Activated naive CD4-positive, alpha-beta T cell treated with anti-CD3 and anti-CD28 coated beads, Interleukin-2, amount 50 U/mL, for 24 hours (primary cell): ENCODE data around the gene NOX5.

Source experiments
- H3K27ac Mint-ChIP-seq: one replicate; pipeline ENCODE4 v1.8.0; 2021; ENCODE audit warnings: mild to moderate bottlenecking, mixed read lengths
- H3K27me3 Mint-ChIP-seq: one replicate; pipeline ENCODE4 v1.8.0; 2021; ENCODE audit warnings: mixed read lengths
- H3K36me3 Mint-ChIP-seq: one replicate; pipeline ENCODE4 v1.8.0; 2021; ENCODE audit warnings: mixed read lengths
- H3K4me1 Mint-ChIP-seq: one replicate; pipeline ENCODE4 v1.8.0; 2021; ENCODE audit warnings: mixed read lengths
- H3K4me3 Mint-ChIP-seq: one replicate; pipeline ENCODE4 v1.8.0; 2021; ENCODE audit warnings: mild to moderate bottlenecking, mixed read lengths
- H3K9me3 Mint-ChIP-seq: one replicate; pipeline ENCODE4 v1.8.0; 2021; ENCODE audit warnings: mixed read lengths

Gene NOX5

GRCh38 chr15:69072906-69073305 is 58.4 kb downstream of the NOX5 start:
- H3K4me1 Mint-ChIP-seq = peaks cover 8% of the 10 kb centered on the region
- H3K4me3 Mint-ChIP-seq = no peak overlapping the region
- peaks cover 32% of the 10 kb centered on the region for H3K27me3 Mint-ChIP-seq
- no peaks in the 10 kb centered on the region for H3K36me3 Mint-ChIP-seq
- H3K9me3 Mint-ChIP-seq = no peaks in the 10 kb centered on the region
- H3K27ac Mint-ChIP-seq = no peak overlapping the region

- Mint-ChIP-seq H3K27ac (no peak overlapping the region), H3K4me3 (no peak overlapping the region), H3K9me3 (no peaks in the 10 kb centered on the region), H3K36me3 (no peaks in the 10 kb centered on the region), H3K27me3 (peaks cover 32% of the 10 kb centered on the region), H3K4me1 (peaks cover 8% of the 10 kb centered on the region)
These were observed 59.7 kb downstream of the NOX5 start for GRCh38 chr15:69074001-69074842.

- Mint-ChIP-seq H3K27ac (peak overlapping the region; percentile 4), H3K4me3 (no peak overlapping the region), H3K9me3 (no peaks in the 10 kb centered on the region), H3K27me3 (peaks cover 32% of the 10 kb centered on the region), H3K36me3 (no peaks in the 10 kb centered on the region), H3K4me1 (peaks cover 8% of the 10 kb centered on the region)
These were observed 60.3 kb downstream of the NOX5 start for GRCh38 chr15:69074843-69075224.

- Mint-ChIP-seq H3K27me3 (peaks cover 32% of the 10 kb centered on the region), H3K4me1 (peaks cover 8% of the 10 kb centered on the region), H3K36me3 (no peaks in the 10 kb centered on the region), H3K27ac (no peak overlapping the region), H3K4me3 (no peak overlapping the region), H3K9me3 (no peaks in the 10 kb centered on the region)
These were observed 60.9 kb downstream of the NOX5 start for GRCh38 chr15:69075440-69075839.

- Mint-ChIP-seq H3K9me3 (no peaks in the 10 kb centered on the region), H3K27ac (no peak overlapping the region), H3K4me3 (no peak overlapping the region), H3K27me3 (peaks cover 31% of the 10 kb centered on the region), H3K4me1 (peaks cover 8% of the 10 kb centered on the region), H3K36me3 (no peaks in the 10 kb centered on the region)
These were observed 62.3 kb downstream of the NOX5 start for GRCh38 chr15:69076756-69077155.

GRCh38 chr15:69078638-69079037 is 64.1 kb downstream of the NOX5 start:
- H3K9me3 Mint-ChIP-seq = no peaks in the 10 kb centered on the region
- no peak overlapping the region for H3K4me3 Mint-ChIP-seq
- no peak overlapping the region for H3K27ac Mint-ChIP-seq
- H3K27me3 Mint-ChIP-seq = peaks cover 21% of the 10 kb centered on the region
- no peaks in the 10 kb centered on the region for H3K36me3 Mint-ChIP-seq
- H3K4me1 Mint-ChIP-seq = peaks cover 4% of the 10 kb centered on the region

GRCh38 chr15:69080295-69081248 is 66.1 kb downstream of the NOX5 start:
- no peak overlapping the region for H3K27ac Mint-ChIP-seq
- H3K4me1 Mint-ChIP-seq = no peaks in the 10 kb centered on the region
- H3K4me3 Mint-ChIP-seq = no peak overlapping the region
- H3K27me3 Mint-ChIP-seq = peaks cover 8% of the 10 kb centered on the region
- H3K36me3 Mint-ChIP-seq = no peaks in the 10 kb centered on the region
- no peaks in the 10 kb centered on the region for H3K9me3 Mint-ChIP-seq

GRCh38 chr15:69081310-69082004 is 67.0 kb downstream of the NOX5 start:
- no peaks in the 10 kb centered on the region for H3K36me3 Mint-ChIP-seq
- H3K4me3 Mint-ChIP-seq = no peak overlapping the region
- no peaks in the 10 kb centered on the region for H3K9me3 Mint-ChIP-seq
- no peaks in the 10 kb centered on the region for H3K4me1 Mint-ChIP-seq
- no peak overlapping the region for H3K27ac Mint-ChIP-seq
- H3K27me3 Mint-ChIP-seq = peaks cover 3% of the 10 kb centered on the region

GRCh38 chr15:69082021-69082502 is 67.6 kb downstream of the NOX5 start:
- Mint-ChIP-seq H3K4me3 (no peak overlapping the region), H3K4me1 (no peaks in the 10 kb centered on the region), H3K36me3 (no peaks in the 10 kb centered on the region), H3K27me3 (peaks cover 3% of the 10 kb centered on the region), H3K27ac (no peak overlapping the region), H3K9me3 (no peaks in the 10 kb centered on the region)

- Mint-ChIP-seq H3K27ac (no peak overlapping the region), H3K36me3 (no peaks in the 10 kb centered on the region), H3K9me3 (no peaks in the 10 kb centered on the region), H3K4me1 (no peaks in the 10 kb centered on the region), H3K4me3 (no peak overlapping the region), H3K27me3 (peaks cover 6% of the 10 kb centered on the region)
These were observed 68.1 kb downstream of the NOX5 start for GRCh38 chr15:69082554-69082953.

- no peak overlapping the region for H3K27ac Mint-ChIP-seq
- H3K27me3 Mint-ChIP-seq = peaks cover 12% of the 10 kb centered on the region
These were observed 70.0 kb downstream of the NOX5 start for GRCh38 chr15:69084404-69085030.

GRCh38 chr15:69085325-69086081 is 71.0 kb downstream of the NOX5 start:
- H3K9me3 Mint-ChIP-seq = no peaks in the 10 kb centered on the region
- H3K27ac Mint-ChIP-seq = no peak overlapping the region
- no peaks in the 10 kb centered on the region for H3K4me1 Mint-ChIP-seq
- H3K27me3 Mint-ChIP-seq = peaks cover 12% of the 10 kb centered on the region
- H3K4me3 Mint-ChIP-seq = no peak overlapping the region
- H3K36me3 Mint-ChIP-seq = no peaks in the 10 kb centered on the region

More at GRCh38 chr15:69084404-69085030, 70.0 kb downstream of the NOX5 start:
- no peaks in the 10 kb centered on the region for H3K36me3 Mint-ChIP-seq
- H3K9me3 Mint-ChIP-seq = no peaks in the 10 kb centered on the region
- no peak overlapping the region for H3K4me3 Mint-ChIP-seq
- H3K4me1 Mint-ChIP-seq = no peaks in the 10 kb centered on the region

GRCh38 chr15:69086427-69087204 is 72.1 kb downstream of the NOX5 start:
- H3K27ac Mint-ChIP-seq = no peak overlapping the region
- H3K4me1 Mint-ChIP-seq = no peaks in the 10 kb centered on the region
- H3K4me3 Mint-ChIP-seq = no peak overlapping the region
- no peaks in the 10 kb centered on the region for H3K9me3 Mint-ChIP-seq
- peaks cover 11% of the 10 kb centered on the region for H3K27me3 Mint-ChIP-seq
- H3K36me3 Mint-ChIP-seq = no peaks in the 10 kb centered on the region
